Measurements from ENCODE around the gene SLC49A3. TPM values are rescaled to one million over a fixed set of nuclear protein-coding genes. Genes with fewer than 3 reads are reported as not detected.

SLC49A3 gene
- total RNA-seq, 1 experiment from 2014 or later: 6.9 TPM

- H3K4me1 ChIP-seq (ENCODE audit: insufficient read depth, low read length): no peaks in the 10 kb centered on the region
- no peak overlapping the region for H3K23ac ChIP-seq (ENCODE audit: insufficient read length, low read depth, low read length)
- H3K36me3 Mint-ChIP-seq (ENCODE audit: insufficient read depth in 1 of 3, low read depth in 3 of 3): peaks cover 0 to 15% (median 13%) of the 10 kb centered on the region in 3 experiments; a peak in 5 of 7 replicates
- no peak overlapping the region for H3K56ac ChIP-seq (ENCODE audit: insufficient read length, low read depth, low read length)
- no peak overlapping the region for H3K27ac ChIP-seq (ENCODE audit: insufficient read length, low read depth, low read length)
- H2AK5ac ChIP-seq (ENCODE audit: insufficient read length, low read length): no peak overlapping the region
- no peaks in the 10 kb centered on the region for H3K79me1 ChIP-seq (ENCODE audit: insufficient read depth, low read depth, low read length, poor library complexity, severe bottlenecking)
- H4K5ac ChIP-seq (ENCODE audit: insufficient read length, low read depth, low read length): no peak overlapping the region
- WGBS (ENCODE audit: extremely low coverage, insufficient read length, low lambda C conversion rate): no CpG with 5 or more reads among the region's 6 CpGs
- no peak for DNase-seq
- H4K91ac ChIP-seq (ENCODE audit: insufficient read length, low read depth, low read length): no peak overlapping the region
- H3K9ac ChIP-seq (ENCODE audit: extremely low read depth, insufficient read length, low read length): no peak overlapping the region
- H2AFZ ChIP-seq (ENCODE audit: low read length): no peak overlapping the region
- no peak overlapping the region for H3K18ac ChIP-seq (ENCODE audit: insufficient read length, low read depth, low read length)
- H3K79me2 ChIP-seq (ENCODE audit: insufficient read depth, low read length): no peaks in the 10 kb centered on the region
- no peak overlapping the region; the same call in 1 of the 2 replicates for H3K14ac ChIP-seq (ENCODE audit: insufficient read depth, low read length)
- no peak overlapping the region for H3K4ac ChIP-seq (ENCODE audit: low read depth, low read length)
- no peak overlapping the region for H2BK15ac ChIP-seq (ENCODE audit: low read depth, low read length)
- H3K27me3 Mint-ChIP-seq (ENCODE audit: low read depth): peaks cover 18% of the 10 kb centered on the region
- H3K27me3 ChIP-seq (ENCODE audit: insufficient read depth, low read length): no peaks in the 10 kb centered on the region
- no peak overlapping the region for H4K8ac ChIP-seq (replicated peaks; ENCODE audit: insufficient read length, low read depth, low read length)
- no peak overlapping the region for H3K4me3 Mint-ChIP-seq
- no peak overlapping the region; a peak in 1 of 7 replicates for H3K27ac Mint-ChIP-seq
- H3K23me2 ChIP-seq (ENCODE audit: insufficient read length, low read depth, low read length, poor library complexity, severe bottlenecking): no peaks in the 10 kb centered on the region
- H3K4me1 Mint-ChIP-seq: 0 out of 4 replicates have a peak, but pooled peaks cover 0 to 3% of the 10 kb centered on the region in 2 experiments
- H2BK12ac ChIP-seq (ENCODE audit: insufficient read length, low read depth, low read length): no peak overlapping the region
- no peak overlapping the region for H2BK20ac ChIP-seq (ENCODE audit: low read depth, low read length, poor library complexity, severe bottlenecking)
- no peak overlapping the region for H2BK120ac ChIP-seq (ENCODE audit: low read depth, low read length, poor library complexity, severe bottlenecking)
- H2BK5ac ChIP-seq (ENCODE audit: insufficient read length, low read length): no peak overlapping the region
- no peak for TF ChIP-seq CTCF (conservative IDR thresholded peaks at IDR 0.05)
- H3K9me3 ChIP-seq (ENCODE audit: control insufficient read depth, low read depth, low read length): no peaks in the 10 kb centered on the region
- no peak overlapping the region for H3K4me2 ChIP-seq (ENCODE audit: insufficient read depth, insufficient read length, low read length)
- H4K20me1 ChIP-seq (ENCODE audit: control insufficient read depth, insufficient read depth, insufficient read length): no peaks in the 10 kb centered on the region
- H3T11ph ChIP-seq (ENCODE audit: low read length): no peak overlapping the region
- peaks cover 17 to 21% of the 10 kb centered on the region in 2 experiments for H3K9me3 Mint-ChIP-seq
These were observed 56.0 kb downstream of the SLC49A3 start for GRCh38 chr4:632926-633325.
